Thyroid gland (tissue), 4 donors: Measurements from ENCODE around the gene BCLAF3.

Experiments
- CTCF ChIP-seq, 6 experiments: fragments of 200-600 bp in 3 of 6; fragments of 450-650 bp in 3 of 6; sonication (generic) in 3 of 6; IDR thresholded peaks; one replicate each; pipeline ENCODE4 v1.5.1; 2016 to 2019; ENCODE audit warnings: antibody characterized with exemption in 6 of 6, mild to moderate bottlenecking in 2 of 6, inconsistent platforms in 1 of 6, moderate library complexity in 1 of 6
- POLR2A ChIP-seq, 2 donors: fragments of 450-650 bp; IDR thresholded peaks; one replicate each; pipeline ENCODE4 v1.6.1; 2017; ENCODE audit warnings: antibody characterized with exemption in 2 of 2, mild to moderate bottlenecking in 2 of 2, moderate library complexity in 1 of 2

- TF ChIP-seq CTCF (IDR thresholded peaks at IDR 0.05) = no peak
- no peak for TF ChIP-seq POLR2A (IDR thresholded peaks at IDR 0.05)
Observed at GRCh38 chrX:19956923-19957322, 33.9 kb downstream of the BCLAF3 start.
